HCT116 (cell line): ENCODE results near the gene GTSF1L.

Experiments used
- ATF3 ChIP-seq: IDR thresholded peaks from 2 replicates; pipeline ENCODE4 v1.6.1; 2012
- CTCF ChIP-seq, 3 experiments: fragments of 200-600 bp in 1 of 3; sonication (generic) in 1 of 3; IDR thresholded peaks in 2 of 3; conservative IDR thresholded peaks in 1 of 3; 2 replicates each; pipeline ENCODE4 v1.5.1; 2012 to 2017; ENCODE audit warnings: low read depth in 2 of 3, low read length in 2 of 3, antibody characterized with exemption in 1 of 3, borderline replicate concordance in 1 of 3, control low read depth in 1 of 3, mild to moderate bottlenecking in 1 of 3, mixed read lengths in 1 of 3, mixed run types in 1 of 3, moderate library complexity in 1 of 3; ENCODE audit not compliant: insufficient read depth in 1 of 3
- EZH2 ChIP-seq: fragments of 200-600 bp; sonication (generic); IDR thresholded peaks from 2 replicates; pipeline ENCODE4 v1.6.1; 2017; ENCODE audit warnings: antibody characterized with exemption, mixed run types
- JUND ChIP-seq: IDR thresholded peaks from 2 replicates; pipeline ENCODE4 v1.6.1; 2012
- POLR2A ChIP-seq: IDR thresholded peaks from 2 replicates; pipeline ENCODE4 v1.7.0; 2011; ENCODE audit warnings: borderline replicate concordance; ENCODE audit not compliant: insufficient read depth, insufficient read length; ENCODE audit errors: extremely low read depth
- SIN3A ChIP-seq: IDR thresholded peaks from 2 replicates; pipeline ENCODE4 v1.6.1; 2012; ENCODE audit warnings: low read depth
- TCF7L2 ChIP-seq: IDR thresholded peaks from 2 replicates; pipeline ENCODE4 v1.7.0; 2011; ENCODE audit warnings: borderline replicate concordance, inconsistent platforms; ENCODE audit not compliant: insufficient read depth, insufficient read length; ENCODE audit errors: extremely low read depth

- TF ChIP-seq JUND (no peak), CTCF (IDR thresholded peaks at IDR 0.05 in 2 of 3, conservative IDR thresholded peaks at IDR 0.05 in 1 of 3; ENCODE audit: borderline replicate concordance in 1 of 3, insufficient read depth in 1 of 3, low read depth in 2 of 3, low read length in 2 of 3) (no peak), EZH2 (no peak), POLR2A (no peak), TCF7L2 (no peak), ATF3 (no peak), SIN3A (no peak)
These were observed 41.1 kb upstream of the GTSF1L start for GRCh38 chr20:43767686-43768474.
